ENCODE results near the gene SNRPA.

DNA sequence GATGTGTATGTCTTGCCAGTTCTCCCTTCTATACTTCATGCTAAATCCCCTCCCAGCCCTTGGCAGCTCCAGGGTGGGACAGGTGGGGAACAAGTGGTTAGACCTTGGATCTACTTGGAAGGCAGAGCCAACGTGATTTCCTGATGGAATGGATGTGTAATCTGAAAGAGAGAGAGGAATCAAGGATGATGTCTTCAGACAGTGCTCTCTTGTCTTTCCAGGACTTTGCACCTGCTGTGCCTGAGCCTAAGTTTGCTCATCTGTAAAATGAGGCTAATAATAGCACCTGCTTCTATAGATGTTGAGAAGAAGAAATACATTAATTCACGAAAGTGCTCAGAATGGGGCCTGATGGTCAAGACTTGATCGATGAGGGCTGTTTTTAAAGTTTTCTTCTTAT is 41.0 kb downstream of the SNRPA start:
- TF ChIP-seq POLR2A (IDR thresholded peaks at IDR 0.05; ENCODE audit: low read depth, low read length) = no peak
- TF ChIP-seq POLR2AphosphoS5 (IDR thresholded peaks at IDR 0.05; ENCODE audit: low read depth, low read length) = no peak
- no peak for TF ChIP-seq TAF1 (IDR thresholded peaks at IDR 0.05; ENCODE audit: borderline replicate concordance, low read depth, low read length)
